K562 (cell line): ENCODE data around the gene NOX5. TPM values are rescaled to one million over a fixed set of nuclear protein-coding genes. Genes with fewer than 3 reads are reported as not detected.

Source experiments
- DDX20 ChIP-seq: fragments of 450-650 bp; IDR thresholded peaks from 2 replicates; pipeline ENCODE4 v1.6.1; 2016; ENCODE audit warnings: missing genetic modification characterization, low read depth, mild to moderate bottlenecking, missing compliant biosample characterization, moderate library complexity
- RBM15 ChIP-seq: fragments of 200-400 bp; formaldehyde crosslinking; IDR thresholded peaks from 2 replicates; pipeline ENCODE4 v1.6.1; 2018; ENCODE audit warnings: mild to moderate bottlenecking, low read length, moderate library complexity; ENCODE audit not compliant: insufficient read depth
- TCF7L2 ChIP-seq: fragments of 150-350 bp; IDR thresholded peaks from 2 replicates; pipeline ENCODE4 v1.6.1; 2016; ENCODE audit warnings: low read depth, mild to moderate bottlenecking, low read length, moderate library complexity
- TEAD4 ChIP-seq, 2 experiments: sonication (generic) in 1 of 2; formaldehyde crosslinking in 1 of 2; IDR thresholded peaks; 2 replicates each; pipeline versions ENCODE4 v1.6.1 to v1.8.0; 2012 to 2022; ENCODE audit warnings: borderline replicate concordance in 1 of 2, inconsistent platforms in 1 of 2, low read length in 1 of 2, mild to moderate bottlenecking in 1 of 2, missing genetic modification reagents in 1 of 2
- YBX1 ChIP-seq: fragments of 450-650 bp; IDR thresholded peaks from 2 replicates; pipeline ENCODE4 v1.7.1; 2016; ENCODE audit warnings: mild to moderate bottlenecking
- YY1 ChIP-seq, 3 experiments: IDR thresholded peaks; 2 replicates each; pipeline ENCODE4 v1.6.1; 2011; ENCODE audit warnings: low read length in 2 of 3, mild to moderate bottlenecking in 2 of 3, moderate library complexity in 2 of 3, borderline replicate concordance in 1 of 3, control low read depth in 1 of 3, low read depth in 1 of 3; ENCODE audit not compliant: insufficient read depth in 3 of 3, insufficient replicate concordance in 2 of 3, control insufficient read depth in 1 of 3, insufficient read length in 1 of 3; ENCODE audit errors: extremely low read depth in 1 of 3
- polyA plus RNA-seq, 8 experiments: library from polyadenylated mRNA; depleted of rRNA in 4 of 8; stranded (reverse) in 5 of 8; unstranded in 3 of 8; fragments of >200 nt; fragmentation: Nextera tagmentation in 2 of 8; fragmentation: Illumina TruSeq in 1 of 8; extraction: Ambion mirVana in 2 of 8; extraction: Trizol in 1 of 8; gene quantifications; 2 replicates each; pipeline versions ENCODE4 v1.2.1 to v1.2.3, GENCODE V29; 2011 to 2014; ENCODE audit warnings: inconsistent platforms in 1 of 8, missing spikeins in 1 of 8
- total RNA-seq, 7 experiments: library from RNA; depleted of rRNA in 6 of 7; stranded (reverse); fragments of >200 nt in 6 of 7; fragmentation: Illumina TruSeq in 2 of 7; extraction: Trizol in 2 of 7; gene quantifications; 2 replicates each; pipeline versions ENCODE4 v1.2.1 to v1.2.3, GENCODE V29; 2011 to 2021; ENCODE audit warnings: low replicate concordance in 1 of 7
- TF ChIP-seq, protein P1 (sequence below): fragments of 450-650 bp; IDR thresholded peaks from 2 replicates; pipeline ENCODE4 v1.6.1; 2016; ENCODE audit warnings: low read depth

Gene NOX5
- total and polyA plus RNA-seq, 9 of the 15 experiments (the other 6 are each of a cell fraction or from before 2014, with no cell fraction given), result 0.01 TPM; not detected in 8

DNA sequence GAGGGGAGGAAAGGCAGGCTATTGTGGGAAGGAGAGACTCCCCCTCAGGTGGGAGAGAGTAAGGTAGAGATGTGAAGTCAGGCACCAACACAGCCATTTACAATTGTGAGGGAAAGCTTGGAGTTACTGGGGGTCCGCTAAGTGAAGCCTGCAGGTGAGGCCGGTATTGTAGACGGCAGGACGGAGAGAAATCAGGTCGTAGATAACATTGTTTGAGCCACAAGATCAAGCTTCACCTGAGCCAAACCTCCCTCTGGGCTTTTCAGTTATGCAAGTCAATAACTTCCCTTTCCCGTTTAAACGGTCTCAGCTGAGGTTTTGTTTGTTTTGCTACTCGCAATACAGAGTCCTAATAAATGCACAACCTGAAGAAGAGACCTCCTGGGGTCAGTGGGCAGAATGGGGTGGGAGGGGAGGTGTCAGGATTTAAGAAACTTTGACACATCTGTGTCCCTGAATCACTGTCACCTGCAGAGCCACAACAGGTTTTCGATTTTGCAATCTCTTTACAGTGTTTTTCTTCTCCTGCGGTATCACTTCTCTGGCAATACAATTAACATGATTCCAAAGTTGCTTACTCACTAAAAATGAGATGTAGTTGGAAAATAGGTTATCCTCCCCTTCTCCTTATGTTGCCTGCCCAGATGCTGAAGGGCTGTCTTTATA lies 73.9 kb downstream of the NOX5 start (continued):
- TF ChIP-seq YBX1, result no peak
- TF ChIP-seq TEAD4 (IDR thresholded peaks at IDR 0.05; ENCODE audit: low read length), result no peak
- no peak for TF ChIP-seq TEAD4 (CRISPR knock-in tag; IDR thresholded peaks at IDR 0.05; ENCODE audit: borderline replicate concordance)
- no peak for TF ChIP-seq TCF7L2
- no peak for TF ChIP-seq RBM15
- TF ChIP-seq, protein P1, sequence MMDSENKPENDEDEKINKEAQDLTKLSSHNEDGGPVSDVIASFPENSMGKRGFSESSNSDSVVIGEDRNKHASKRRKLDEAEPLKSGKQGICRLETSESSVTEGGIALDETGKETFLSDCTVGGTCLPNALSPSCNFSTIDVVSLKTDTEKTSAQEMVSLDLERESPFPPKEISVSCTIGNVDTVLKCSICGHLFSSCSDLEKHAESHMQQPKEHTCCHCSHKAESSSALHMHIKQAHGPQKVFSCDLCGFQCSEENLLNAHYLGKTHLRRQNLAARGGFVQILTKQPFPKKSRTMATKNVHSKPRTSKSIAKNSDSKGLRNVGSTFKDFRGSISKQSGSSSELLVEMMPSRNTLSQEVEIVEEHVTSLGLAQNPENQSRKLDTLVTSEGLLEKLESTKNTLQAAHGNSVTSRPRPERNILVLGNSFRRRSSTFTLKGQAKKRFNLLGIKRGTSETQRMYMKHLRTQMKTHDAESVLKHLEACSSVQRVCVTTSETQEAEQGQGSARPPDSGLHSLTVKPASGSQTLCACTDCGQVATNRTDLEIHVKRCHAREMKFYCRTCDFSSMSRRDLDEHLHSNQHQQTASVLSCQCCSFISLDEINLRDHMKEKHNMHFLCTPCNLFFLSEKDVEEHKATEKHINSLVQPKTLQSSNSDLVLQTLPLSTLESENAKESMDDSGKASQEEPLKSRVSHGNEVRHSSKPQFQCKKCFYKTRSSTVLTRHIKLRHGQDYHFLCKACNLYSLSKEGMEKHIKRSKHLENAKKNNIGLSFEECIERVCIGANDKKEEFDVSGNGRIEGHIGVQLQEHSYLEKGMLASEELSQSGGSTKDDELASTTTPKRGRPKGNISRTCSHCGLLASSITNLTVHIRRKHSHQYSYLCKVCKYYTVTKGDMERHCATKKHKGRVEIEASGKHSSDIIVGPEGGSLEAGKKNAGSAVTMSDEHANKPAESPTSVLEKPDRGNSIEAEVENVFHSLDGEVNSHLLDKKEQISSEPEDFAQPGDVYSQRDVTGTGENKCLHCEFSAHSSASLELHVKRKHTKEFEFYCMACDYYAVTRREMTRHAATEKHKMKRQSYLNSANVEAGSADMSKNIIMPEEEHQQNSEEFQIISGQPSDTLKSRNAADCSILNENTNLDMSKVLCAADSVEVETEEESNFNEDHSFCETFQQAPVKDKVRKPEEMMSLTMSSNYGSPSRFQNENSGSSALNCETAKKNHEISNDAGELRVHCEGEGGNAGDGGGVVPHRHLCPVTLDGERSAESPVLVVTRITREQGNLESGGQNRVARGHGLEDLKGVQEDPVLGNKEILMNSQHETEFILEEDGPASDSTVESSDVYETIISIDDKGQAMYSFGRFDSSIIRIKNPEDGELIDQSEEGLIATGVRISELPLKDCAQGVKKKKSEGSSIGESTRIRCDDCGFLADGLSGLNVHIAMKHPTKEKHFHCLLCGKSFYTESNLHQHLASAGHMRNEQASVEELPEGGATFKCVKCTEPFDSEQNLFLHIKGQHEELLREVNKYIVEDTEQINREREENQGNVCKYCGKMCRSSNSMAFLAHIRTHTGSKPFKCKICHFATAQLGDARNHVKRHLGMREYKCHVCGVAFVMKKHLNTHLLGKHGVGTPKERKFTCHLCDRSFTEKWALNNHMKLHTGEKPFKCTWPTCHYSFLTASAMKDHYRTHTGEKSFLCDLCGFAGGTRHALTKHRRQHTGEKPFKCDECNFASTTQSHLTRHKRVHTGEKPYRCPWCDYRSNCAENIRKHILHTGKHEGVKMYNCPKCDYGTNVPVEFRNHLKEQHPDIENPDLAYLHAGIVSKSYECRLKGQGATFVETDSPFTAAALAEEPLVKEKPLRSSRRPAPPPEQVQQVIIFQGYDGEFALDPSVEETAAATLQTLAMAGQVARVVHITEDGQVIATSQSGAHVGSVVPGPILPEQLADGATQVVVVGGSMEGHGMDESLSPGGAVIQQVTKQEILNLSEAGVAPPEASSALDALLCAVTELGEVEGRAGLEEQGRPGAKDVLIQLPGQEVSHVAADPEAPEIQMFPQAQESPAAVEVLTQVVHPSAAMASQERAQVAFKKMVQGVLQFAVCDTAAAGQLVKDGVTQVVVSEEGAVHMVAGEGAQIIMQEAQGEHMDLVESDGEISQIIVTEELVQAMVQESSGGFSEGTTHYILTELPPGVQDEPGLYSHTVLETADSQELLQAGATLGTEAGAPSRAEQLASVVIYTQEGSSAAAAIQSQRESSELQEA, result no peak
- TF ChIP-seq DDX20, result no peak
- no peak for TF ChIP-seq YY1 (IDR thresholded peaks at IDR 0.05; ENCODE audit: borderline replicate concordance in 1 of 3, control insufficient read depth in 1 of 3, extremely low read depth in 1 of 3, insufficient read depth in 3 of 3, insufficient read length in 1 of 3, insufficient replicate concordance in 2 of 3, low read depth in 1 of 3, low read length in 2 of 3)
